Midbrain (tissue), 1 donor: ENCODE data around the gene CLCN6.

ENCODE experiments used
- DNase-seq: peaks from one replicate; lab custom pipeline; 2025; lab: John Stamatoyannopoulos, UW

Gene CLCN6

GRCh38 chr1:11854519-11854918 is 48.5 kb downstream of the CLCN6 start:
- no peak for DNase-seq

GRCh38 chr1:11855430-11855829 is 49.4 kb downstream of the CLCN6 start:
- DNase-seq: no peak

GRCh38 chr1:11856698-11857097 is 50.7 kb downstream of the CLCN6 start:
- no peak for DNase-seq

GRCh38 chr1:11857164-11857851 is 51.3 kb downstream of the CLCN6 start:
- no peak for DNase-seq

DNA sequence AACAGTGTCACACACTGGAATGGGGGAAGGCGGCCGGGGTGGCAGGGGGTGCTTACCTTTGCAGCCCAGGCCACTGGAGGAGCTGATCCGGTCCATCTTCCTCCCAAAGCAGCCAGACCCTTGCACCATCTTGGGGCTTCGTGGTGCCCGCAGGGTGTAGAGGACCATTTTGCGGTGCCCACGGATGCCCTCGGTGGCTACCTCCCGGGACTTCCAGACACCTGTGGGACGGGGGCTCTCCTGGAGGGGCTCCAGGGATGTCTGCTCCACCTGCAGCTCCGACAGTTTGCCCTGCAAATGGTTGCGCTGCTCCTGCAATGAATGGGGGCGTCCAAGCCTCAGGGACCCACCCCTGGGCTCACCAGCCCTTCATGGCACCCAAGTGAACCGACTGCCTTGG is 52.2 kb downstream of the CLCN6 start:
- no peak for DNase-seq

DNA sequence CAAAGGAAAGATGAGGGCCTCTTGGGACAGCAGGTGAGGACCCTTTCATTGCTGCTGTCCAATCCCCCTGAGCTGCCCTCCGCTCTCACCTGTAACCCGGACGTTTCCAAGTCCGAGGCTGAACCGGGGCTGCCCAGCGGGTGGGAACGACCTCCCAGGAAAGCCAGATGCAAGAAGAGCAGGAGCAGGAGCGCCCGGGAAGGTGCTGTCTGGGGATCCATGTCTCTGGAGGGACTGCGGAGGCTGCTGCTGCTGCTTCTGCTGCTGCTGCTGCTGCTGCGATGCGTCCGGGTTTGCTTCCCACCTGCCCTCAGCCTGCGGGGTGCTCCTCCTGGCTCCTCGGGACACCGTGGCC is 52.6 kb downstream of the CLCN6 start, which contains the start of gene NPPB:
Gene NPPB (minus strand): TSS at position 333 of the 355 bp plus-strand sequence. CDS start 112 bp downstream, at position 221.
- no peak for DNase-seq

GRCh38 chr1:11858968-11859871 is 53.2 kb downstream of the CLCN6 start:
- DNase-seq: no peak

GRCh38 chr1:11860083-11860482 is 54.1 kb downstream of the CLCN6 start:
- DNase-seq: no peak

GRCh38 chr1:11860587-11860986 is 54.6 kb downstream of the CLCN6 start:
- no peak for DNase-seq

- no peak for DNase-seq
Measured at GRCh38 chr1:11862890-11863289, 56.9 kb downstream of the CLCN6 start.

- DNase-seq: no peak
Measured at GRCh38 chr1:11868331-11868980, 62.5 kb downstream of the CLCN6 start.

DNA sequence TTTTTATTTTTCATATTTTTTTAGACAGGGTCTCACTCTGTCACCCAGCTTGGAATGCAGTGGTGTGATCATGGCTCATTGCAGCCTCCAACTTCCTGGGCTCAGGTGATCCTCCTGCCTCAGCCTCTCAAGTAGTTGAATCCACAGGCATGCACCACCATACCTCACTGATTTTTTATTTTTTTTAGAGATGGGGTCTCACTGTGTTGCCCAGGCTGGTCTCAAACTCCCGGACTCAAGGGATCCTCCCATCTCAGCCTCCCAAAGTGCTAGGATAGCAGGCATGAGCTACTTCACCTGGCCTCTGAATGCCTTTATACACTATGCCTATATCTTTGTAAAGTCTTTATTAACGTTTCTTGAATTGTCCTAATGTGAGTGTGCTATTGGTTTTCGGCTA is 63.1 kb downstream of the CLCN6 start:
- no peak for DNase-seq

DNA sequence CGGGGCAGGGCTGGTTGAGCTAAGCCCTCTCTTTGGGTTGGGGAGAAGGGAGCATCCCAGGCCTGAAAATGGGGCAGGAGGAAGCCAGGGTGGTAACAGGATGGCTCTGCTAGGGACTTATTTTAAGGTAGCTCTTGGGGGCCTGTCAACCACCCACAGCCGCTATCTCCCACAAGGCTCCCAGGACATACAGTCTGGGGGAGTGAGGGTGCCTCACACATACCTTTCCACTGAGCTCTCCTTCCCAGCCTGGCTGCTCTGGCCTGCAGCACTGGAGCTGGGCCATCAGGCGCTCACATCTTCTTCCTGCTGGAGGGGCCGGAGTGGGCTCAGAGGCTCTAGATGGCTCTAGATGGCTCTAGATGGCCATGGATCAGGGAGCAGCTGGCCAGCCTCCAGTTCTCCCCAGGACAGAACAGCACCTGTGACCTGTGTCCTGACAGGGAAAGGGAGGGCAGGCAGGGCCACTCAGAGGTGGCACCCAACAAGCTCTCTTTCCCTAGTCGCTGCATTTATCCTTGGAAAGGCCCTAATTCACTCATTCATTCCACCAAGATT is 63.7 kb downstream of the CLCN6 start:
- no peak for DNase-seq

GRCh38 chr1:11872545-11872944 is 66.6 kb downstream of the CLCN6 start:
- no peak for DNase-seq

DNA sequence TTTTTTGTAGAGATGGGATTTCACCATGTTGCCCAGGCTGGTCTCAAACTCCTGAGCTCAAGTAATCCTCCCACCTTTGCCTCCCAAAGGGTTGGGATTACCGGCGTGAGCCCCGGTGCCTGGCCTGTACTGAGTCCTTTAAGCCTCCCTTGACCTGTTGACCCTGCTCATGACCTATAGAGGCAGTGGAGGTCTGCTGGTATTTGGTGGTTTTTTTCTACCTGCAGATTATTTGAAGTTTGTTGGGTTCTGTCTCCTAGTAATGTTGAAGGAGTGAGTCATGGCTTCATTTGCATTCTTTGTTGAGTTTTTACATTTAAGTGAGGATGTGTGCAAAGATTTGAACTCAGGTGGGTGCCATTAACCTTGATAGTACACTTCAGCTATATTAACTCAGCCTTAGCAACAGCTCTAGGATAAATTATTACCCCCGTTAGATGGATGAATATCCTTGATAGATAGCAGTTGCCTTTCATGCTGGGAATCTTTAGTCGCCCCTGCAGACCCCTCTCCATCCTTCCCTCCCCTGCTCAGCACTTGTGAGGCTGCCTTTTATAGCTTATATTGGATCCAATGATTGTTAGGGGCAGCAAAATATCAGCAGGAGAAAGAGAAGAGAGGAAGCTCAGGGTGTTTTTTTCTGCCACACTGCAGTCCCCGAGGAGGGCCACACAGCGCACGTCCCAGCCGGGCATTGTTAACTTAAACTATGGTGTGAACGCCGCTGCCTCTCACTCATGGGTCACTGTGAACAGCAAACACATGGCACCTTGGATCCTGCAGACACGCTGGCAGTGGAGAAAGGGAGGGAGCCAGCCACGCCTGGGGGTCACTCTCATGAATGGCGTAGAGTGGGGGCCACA is 67.6 kb downstream of the CLCN6 start:
- DNase-seq: no peak

- DNase-seq: no peak
Measured at GRCh38 chr1:11874258-11874562, 68.2 kb downstream of the CLCN6 start.

GRCh38 chr1:11874624-11875023 is 68.6 kb downstream of the CLCN6 start:
- no peak for DNase-seq

GRCh38 chr1:11875094-11875493 is 69.1 kb downstream of the CLCN6 start:
- DNase-seq: no peak

DNA sequence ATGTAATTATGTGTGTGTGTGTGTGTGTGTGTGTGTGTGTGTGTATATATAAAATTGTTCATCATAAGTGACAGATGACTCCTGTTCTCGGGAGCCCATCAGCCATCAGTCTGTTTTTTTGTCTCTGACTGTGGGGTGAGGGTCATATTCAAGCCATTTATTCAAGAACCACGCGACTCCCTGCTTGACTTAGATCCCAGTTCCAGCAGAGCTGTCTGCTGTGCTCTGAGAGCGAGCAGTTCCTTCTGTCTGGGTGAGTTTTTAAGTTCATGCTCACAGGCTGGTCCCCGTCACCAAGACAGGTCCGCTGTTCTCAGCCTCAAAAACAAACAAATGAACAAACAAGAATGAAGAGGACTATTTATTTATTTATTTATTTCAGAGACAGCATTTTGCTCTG is 71.1 kb downstream of the CLCN6 start:
- DNase-seq: no peak

- no peak for DNase-seq
Measured at GRCh38 chr1:11878081-11878890, 72.3 kb downstream of the CLCN6 start.

DNA sequence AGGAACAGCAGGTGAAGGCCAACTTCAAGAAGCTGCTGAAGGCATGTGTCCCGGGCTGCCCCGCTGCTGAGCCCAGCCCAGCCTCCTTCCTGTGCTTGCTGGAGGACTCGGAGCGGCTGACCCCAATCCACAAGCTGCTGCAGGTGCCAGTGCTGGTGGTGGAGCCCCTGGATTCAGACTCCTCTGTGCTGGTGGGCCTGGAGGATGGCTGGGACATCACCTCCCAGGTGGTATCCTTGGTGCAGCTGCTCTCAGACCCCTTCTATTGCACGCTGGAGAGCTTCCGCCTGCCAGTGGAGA is 72.8 kb downstream of the CLCN6 start:
- DNase-seq: no peak
